GM12878 (cell line): ENCODE data around the gene RAB11A.
"Not testable (repeated sequence)": the region's sequence is repeated elsewhere in the genome, so short reads cannot be mapped to it uniquely, and the experiment has no call there.

Source experiments
- BHLHE40 ChIP-seq, 2 experiments: fragments of 450-650 bp in 1 of 2; IDR thresholded peaks; 2 replicates each; pipeline ENCODE4 v1.6.1; 2011 to 2017; ENCODE audit warnings: low read depth in 2 of 2, borderline replicate concordance in 1 of 2, improper control_type of control experiment in 1 of 2, low read length in 1 of 2, mild to moderate bottlenecking in 1 of 2
- MXI1 ChIP-seq: fragments of 150-350 bp; IDR thresholded peaks from 2 replicates; pipeline ENCODE4 v1.6.1; 2011; ENCODE audit warnings: low read depth, mild to moderate bottlenecking, inconsistent platforms, low read length, improper control_type of control experiment
- NRF1 ChIP-seq: conservative IDR thresholded peaks from 2 replicates; pipeline ENCODE4 v1.6.1; 2011; ENCODE audit warnings: mild to moderate bottlenecking, low read depth, low read length, improper control_type of control experiment
- TAF1 ChIP-seq: IDR thresholded peaks from 2 replicates; pipeline ENCODE4 v1.6.1; 2011; ENCODE audit warnings: mild to moderate bottlenecking, low read depth, low read length, borderline replicate concordance
- ZNF24 ChIP-seq: fragments of 450-650 bp; IDR thresholded peaks from 2 replicates; pipeline ENCODE4 v1.6.1; 2017; ENCODE audit warnings: antibody characterized with exemption, mild to moderate bottlenecking
- TF ChIP-seq, protein P1 (sequence below), 3 experiments: IDR thresholded peaks in 2 of 3; conservative IDR thresholded peaks in 1 of 3; 2 replicates each; pipeline ENCODE4 v1.5.1; 2011; ENCODE audit warnings: low read depth in 3 of 3, low read length in 3 of 3, mild to moderate bottlenecking in 3 of 3, control low read depth in 2 of 3, moderate library complexity in 2 of 3, inconsistent platforms in 1 of 3, mixed read lengths in 1 of 3; ENCODE audit not compliant: control insufficient read depth in 2 of 3, insufficient read depth in 1 of 3; ENCODE audit errors: extremely low read depth in 1 of 3

DNA sequence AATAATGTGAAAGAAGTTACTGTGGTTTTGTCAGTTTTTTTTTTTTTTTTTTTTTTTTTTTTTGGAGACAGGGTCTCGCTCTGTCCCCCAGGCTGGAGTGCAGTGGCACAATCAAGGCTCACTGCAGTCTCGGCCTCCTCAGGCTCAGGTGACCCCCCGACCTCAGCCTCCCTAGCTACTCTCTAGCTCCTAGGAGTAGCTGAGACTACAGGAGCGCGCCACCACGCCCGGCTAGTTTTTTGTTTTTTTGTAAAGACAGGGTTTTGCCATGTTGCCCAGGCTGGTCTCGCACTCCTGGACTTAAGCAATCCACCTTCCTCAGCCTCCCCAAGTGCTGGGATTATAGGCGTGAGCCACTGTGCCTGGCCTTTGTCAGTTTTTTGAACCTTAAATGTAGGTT is 2.6 kb downstream of the RAB11A start:
- not testable (repeated sequence) for TF ChIP-seq ZNF24; NRF1; MXI1; TAF1; BHLHE40 (IDR thresholded peaks at IDR 0.05; ENCODE audit: borderline replicate concordance in 1 of 2, low read depth in 2 of 2, low read length in 1 of 2)
- TF ChIP-seq, protein P1, sequence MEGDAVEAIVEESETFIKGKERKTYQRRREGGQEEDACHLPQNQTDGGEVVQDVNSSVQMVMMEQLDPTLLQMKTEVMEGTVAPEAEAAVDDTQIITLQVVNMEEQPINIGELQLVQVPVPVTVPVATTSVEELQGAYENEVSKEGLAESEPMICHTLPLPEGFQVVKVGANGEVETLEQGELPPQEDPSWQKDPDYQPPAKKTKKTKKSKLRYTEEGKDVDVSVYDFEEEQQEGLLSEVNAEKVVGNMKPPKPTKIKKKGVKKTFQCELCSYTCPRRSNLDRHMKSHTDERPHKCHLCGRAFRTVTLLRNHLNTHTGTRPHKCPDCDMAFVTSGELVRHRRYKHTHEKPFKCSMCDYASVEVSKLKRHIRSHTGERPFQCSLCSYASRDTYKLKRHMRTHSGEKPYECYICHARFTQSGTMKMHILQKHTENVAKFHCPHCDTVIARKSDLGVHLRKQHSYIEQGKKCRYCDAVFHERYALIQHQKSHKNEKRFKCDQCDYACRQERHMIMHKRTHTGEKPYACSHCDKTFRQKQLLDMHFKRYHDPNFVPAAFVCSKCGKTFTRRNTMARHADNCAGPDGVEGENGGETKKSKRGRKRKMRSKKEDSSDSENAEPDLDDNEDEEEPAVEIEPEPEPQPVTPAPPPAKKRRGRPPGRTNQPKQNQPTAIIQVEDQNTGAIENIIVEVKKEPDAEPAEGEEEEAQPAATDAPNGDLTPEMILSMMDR (IDR thresholded peaks at IDR 0.05 in 2 of 3, conservative IDR thresholded peaks at IDR 0.05 in 1 of 3; ENCODE audit: control insufficient read depth in 2 of 3, extremely low read depth in 1 of 3, insufficient read depth in 1 of 3, low read depth in 3 of 3, low read length in 3 of 3), result not testable (repeated sequence)
